Activated B cell treated with CpG ODN at 0.5 μM for 24 hours (primary cell): ENCODE results near the gene PTPRO. TPM values are rescaled to one million over a fixed set of nuclear protein-coding genes. Genes with fewer than 3 reads are reported as not detected.

Source experiments
- ATAC-seq: fragments of 200-7000 bp; cut with Tn5 transposase; one replicate; pipeline ENCODE4 v1.10.0; 2021; ENCODE audit warnings: low read depth, mild to moderate bottlenecking, moderate library complexity
- CTCF ChIA-PET: fragments of 350-600 bp; sonication (Branson Sonifier 250); formaldehyde crosslinking; loops from one replicate; lab custom pipeline; 2021; ENCODE audit warnings: antibody characterized with exemption; lab: Charles Lee
- POLR2A ChIA-PET: fragments of 350-600 bp; sonication (Branson Sonifier 250); formaldehyde crosslinking; loops from one replicate; lab custom pipeline; 2021; ENCODE audit warnings: antibody characterized with exemption; lab: Charles Lee
- DNase-seq: peaks from one replicate; pipeline ENCODE4 v3.0.0; 2022
- H3K27ac Mint-ChIP-seq: one replicate; pipeline ENCODE4 v1.8.0; 2020; ENCODE audit warnings: mixed read lengths
- H3K27me3 Mint-ChIP-seq: one replicate; pipeline ENCODE4 v1.8.0; 2021; ENCODE audit warnings: mixed read lengths
- H3K36me3 Mint-ChIP-seq: one replicate; pipeline ENCODE4 v1.8.0; 2021; ENCODE audit warnings: low read depth, mixed read lengths
- H3K4me1 Mint-ChIP-seq: one replicate; pipeline ENCODE4 v1.8.0; 2021; ENCODE audit warnings: mixed read lengths
- H3K4me3 Mint-ChIP-seq: one replicate; pipeline ENCODE4 v1.8.0; 2020; ENCODE audit warnings: mild to moderate bottlenecking, mixed read lengths
- H3K9me3 Mint-ChIP-seq: one replicate; pipeline ENCODE4 v1.8.0; 2020; ENCODE audit warnings: mixed read lengths
- intact Hi-C: fragments of 100-400 bp; cut with micrococcal nuclease; formaldehyde crosslinking; loops from one replicate; pipeline ENCODE4 v1.15.1; 2024
- total RNA-seq: library from RNA; stranded (reverse); gene quantifications from 2 replicates; pipeline ENCODE4 v1.2.3, GENCODE V29; 2022
- TF ChIP-seq, protein P1 (sequence below): fragments of 200-600 bp; IDR thresholded peaks from one replicate; pipeline ENCODE4 v1.8.0; 2022; ENCODE audit warnings: antibody characterized with exemption, mild to moderate bottlenecking

Gene PTPRO
- total RNA-seq, 1 donor from 2014 or later = 23.9 TPM

DNA sequence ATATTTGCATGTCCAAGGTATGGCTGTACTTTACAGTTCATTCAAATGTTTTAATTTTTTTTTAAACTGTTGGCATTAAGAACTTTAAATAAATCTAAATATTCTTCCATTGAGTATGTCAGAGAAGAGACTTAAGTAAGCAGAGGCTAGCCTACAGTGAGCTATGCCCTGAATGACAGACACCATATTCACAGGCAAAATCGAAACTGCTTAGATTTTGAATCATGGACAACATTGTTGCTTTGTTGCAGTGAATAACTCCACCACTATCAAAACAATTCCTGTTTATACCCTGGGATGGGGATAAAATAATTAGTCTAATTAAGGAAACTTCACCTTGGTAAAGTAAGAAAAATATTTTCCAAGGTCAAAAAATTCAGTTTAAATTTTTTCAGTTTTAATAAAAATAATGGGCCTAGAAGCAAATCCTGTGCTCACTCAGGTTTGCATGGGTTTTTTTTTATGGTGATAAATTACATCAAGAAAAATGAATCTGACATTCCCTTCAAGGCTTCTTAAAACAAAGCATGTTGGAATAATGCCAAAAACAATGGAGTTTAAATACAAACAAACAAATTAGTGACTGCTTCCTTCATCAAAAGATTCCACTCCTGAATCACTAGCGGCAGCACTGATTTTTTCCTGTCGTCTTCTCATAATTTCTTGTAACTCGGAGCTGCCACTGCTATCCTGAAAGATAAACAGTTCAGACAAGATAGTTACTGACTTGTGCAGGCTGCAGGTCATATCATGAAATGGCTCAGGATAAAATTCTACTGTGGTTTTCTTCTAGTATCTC is 298.6 kb downstream of the PTPRO start:
- Mint-ChIP-seq H3K27ac (no peak overlapping the region), H3K36me3 (no peaks in the 10 kb centered on the region), H3K4me1 (no peaks in the 10 kb centered on the region), H3K27me3 (peaks cover 11% of the 10 kb centered on the region), H3K4me3 (no peak overlapping the region), H3K9me3 (no peaks in the 10 kb centered on the region)
- DNase-seq = no peak
- TF ChIP-seq, protein P1, sequence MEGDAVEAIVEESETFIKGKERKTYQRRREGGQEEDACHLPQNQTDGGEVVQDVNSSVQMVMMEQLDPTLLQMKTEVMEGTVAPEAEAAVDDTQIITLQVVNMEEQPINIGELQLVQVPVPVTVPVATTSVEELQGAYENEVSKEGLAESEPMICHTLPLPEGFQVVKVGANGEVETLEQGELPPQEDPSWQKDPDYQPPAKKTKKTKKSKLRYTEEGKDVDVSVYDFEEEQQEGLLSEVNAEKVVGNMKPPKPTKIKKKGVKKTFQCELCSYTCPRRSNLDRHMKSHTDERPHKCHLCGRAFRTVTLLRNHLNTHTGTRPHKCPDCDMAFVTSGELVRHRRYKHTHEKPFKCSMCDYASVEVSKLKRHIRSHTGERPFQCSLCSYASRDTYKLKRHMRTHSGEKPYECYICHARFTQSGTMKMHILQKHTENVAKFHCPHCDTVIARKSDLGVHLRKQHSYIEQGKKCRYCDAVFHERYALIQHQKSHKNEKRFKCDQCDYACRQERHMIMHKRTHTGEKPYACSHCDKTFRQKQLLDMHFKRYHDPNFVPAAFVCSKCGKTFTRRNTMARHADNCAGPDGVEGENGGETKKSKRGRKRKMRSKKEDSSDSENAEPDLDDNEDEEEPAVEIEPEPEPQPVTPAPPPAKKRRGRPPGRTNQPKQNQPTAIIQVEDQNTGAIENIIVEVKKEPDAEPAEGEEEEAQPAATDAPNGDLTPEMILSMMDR = no peak
- CTCF ChIA-PET = no interaction called here
- ATAC-seq = no peak
- POLR2A ChIA-PET = no interaction called here
- intact Hi-C loops = no loop called here

DNA sequence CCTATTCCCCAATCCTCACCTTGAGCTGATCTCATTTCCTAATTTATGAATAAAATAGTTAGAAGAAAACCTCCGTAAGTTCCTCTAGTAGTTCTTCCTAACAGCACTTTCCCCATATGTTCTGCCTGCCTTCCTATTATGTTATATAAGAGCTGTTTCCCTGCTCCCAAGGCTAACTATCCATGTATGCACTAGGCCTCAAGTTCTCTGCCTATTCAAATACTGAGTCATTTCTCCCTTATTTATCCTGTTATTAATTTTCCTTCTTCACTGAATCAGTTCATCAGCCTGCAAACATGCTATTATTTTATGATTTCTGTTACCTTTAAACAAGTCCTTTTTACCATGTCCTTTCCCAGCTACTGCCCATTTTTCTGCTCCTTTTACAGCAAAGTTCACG is 302.8 kb downstream of the PTPRO start:
- intact Hi-C loops = no loop called here
- Mint-ChIP-seq H3K4me3 (no peak overlapping the region), H3K4me1 (no peaks in the 10 kb centered on the region), H3K9me3 (no peaks in the 10 kb centered on the region), H3K27me3 (no peaks in the 10 kb centered on the region), H3K36me3 (no peaks in the 10 kb centered on the region), H3K27ac (no peak overlapping the region)
- POLR2A ChIA-PET = no interaction called here
- CTCF ChIA-PET = no interaction called here
- TF ChIP-seq, protein P1 = no peak
- DNase-seq (no peak), ATAC-seq (no peak)

DNA sequence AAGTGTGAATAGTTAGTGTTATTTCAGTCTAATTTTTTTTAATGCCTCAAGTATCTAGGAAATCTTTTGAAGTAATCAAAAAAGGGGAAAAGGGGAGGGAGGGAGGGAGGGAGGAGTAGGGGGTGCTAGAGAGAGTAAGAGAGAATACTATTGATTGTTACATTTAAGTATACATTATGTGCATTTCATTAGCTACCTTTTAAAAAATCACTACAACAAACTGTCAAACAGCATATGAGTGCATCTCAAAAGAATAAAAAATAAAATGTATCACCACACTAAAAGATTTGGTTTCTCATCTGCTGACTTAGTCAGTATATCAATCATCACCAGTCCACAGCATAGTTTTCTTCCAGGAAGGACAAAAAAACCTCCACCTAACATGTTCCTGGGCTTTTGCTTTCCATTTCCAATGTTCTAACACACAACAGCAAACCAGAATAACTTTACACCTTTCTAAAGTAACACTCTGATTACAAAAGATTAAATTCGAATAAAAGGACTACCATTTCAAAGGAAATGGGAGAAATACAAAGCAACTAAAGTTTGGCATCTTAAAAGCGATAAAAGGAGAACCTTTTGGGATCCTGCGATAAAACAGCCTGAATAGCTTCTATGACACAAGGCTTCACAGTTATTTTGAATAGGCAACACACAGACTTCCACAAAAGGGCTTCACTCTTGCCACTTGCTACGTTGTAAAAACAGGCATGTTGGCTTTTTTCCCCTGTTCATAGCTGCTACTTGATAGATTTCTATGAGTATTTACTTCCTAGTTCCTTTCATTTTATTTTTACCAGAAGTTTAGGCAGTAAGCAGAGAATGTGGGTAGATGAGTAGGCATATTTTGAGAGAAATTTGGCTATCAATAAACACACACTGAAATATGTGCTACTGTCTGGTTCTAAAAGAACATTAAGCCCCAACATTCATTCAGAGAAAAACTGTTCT is 306.0 kb downstream of the PTPRO start:
- POLR2A ChIA-PET = no interaction called here
- Mint-ChIP-seq H3K9me3 (no peaks in the 10 kb centered on the region), H3K4me1 (no peaks in the 10 kb centered on the region), H3K27ac (no peak overlapping the region), H3K27me3 (peaks cover 5% of the 10 kb centered on the region), H3K36me3 (no peaks in the 10 kb centered on the region), H3K4me3 (no peak overlapping the region)
- DNase-seq = no peak
- CTCF ChIA-PET = no interaction called here
- no peak for ATAC-seq
- intact Hi-C loops = no loop called here
- TF ChIP-seq, protein P1 = no peak

DNA sequence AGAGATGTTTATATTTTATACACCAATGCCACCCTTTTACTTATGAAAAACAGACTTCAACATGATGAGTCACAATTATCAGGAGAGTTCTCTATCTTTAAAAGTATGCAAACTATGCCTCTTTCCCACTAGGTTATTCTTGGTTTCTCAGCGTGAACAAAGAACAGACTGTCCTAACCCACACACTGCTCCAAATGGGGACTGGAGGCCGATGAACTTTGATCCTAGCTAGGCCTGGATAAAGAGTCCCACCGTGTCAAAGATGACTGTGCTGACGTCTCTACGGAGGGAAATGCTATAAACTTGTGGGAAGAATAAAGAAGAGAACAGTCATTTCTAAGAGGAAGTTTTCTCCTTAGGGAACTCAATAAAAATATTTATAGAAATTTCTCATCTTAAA is 306.8 kb downstream of the PTPRO start:
- no peak for DNase-seq
- H3K4me1 Mint-ChIP-seq = no peaks in the 10 kb centered on the region
- CTCF ChIA-PET = no interaction called here
- ATAC-seq = no peak
- H3K4me3 Mint-ChIP-seq = no peak overlapping the region
- H3K9me3 Mint-ChIP-seq = no peaks in the 10 kb centered on the region
- intact Hi-C loops = no loop called here
- no peaks in the 10 kb centered on the region for H3K36me3 Mint-ChIP-seq
- no peak overlapping the region for H3K27ac Mint-ChIP-seq
- peaks cover 5% of the 10 kb centered on the region for H3K27me3 Mint-ChIP-seq
- POLR2A ChIA-PET = no interaction called here
- TF ChIP-seq, protein P1 = no peak

DNA sequence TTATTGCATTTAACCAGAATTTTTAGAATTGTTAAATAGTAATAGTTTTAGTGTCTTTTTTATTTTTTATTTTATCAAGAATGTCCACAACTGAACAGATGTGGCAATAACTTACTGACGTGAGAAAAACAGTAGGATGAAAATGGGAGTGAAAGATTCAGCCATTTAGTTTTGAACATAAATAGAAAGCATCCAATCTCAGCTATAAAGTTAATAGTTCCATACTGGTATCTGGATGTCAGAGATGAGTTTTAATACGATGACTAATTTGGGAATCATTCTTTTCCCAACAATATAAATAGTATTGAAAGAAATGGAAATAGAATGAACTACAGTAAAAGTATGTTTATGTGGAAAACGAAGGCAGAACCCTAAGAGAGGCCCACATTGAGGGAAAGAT is 307.5 kb downstream of the PTPRO start:
- Mint-ChIP-seq H3K27ac (no peak overlapping the region), H3K27me3 (peaks cover 5% of the 10 kb centered on the region), H3K9me3 (no peaks in the 10 kb centered on the region), H3K36me3 (no peaks in the 10 kb centered on the region), H3K4me3 (no peak overlapping the region), H3K4me1 (no peaks in the 10 kb centered on the region)
- POLR2A ChIA-PET = no interaction called here
- intact Hi-C loops = no loop called here
- no peak for DNase-seq
- ATAC-seq = no peak
- TF ChIP-seq, protein P1 = no peak
- CTCF ChIA-PET = no interaction called here
